BLaER1 (cell line): ENCODE data around the gene SLC35G4.
"Not testable (repeated sequence)": the region's sequence is repeated elsewhere in the genome, so short reads cannot be mapped to it uniquely, and the experiment has no call there.

Source experiments
- H3K27ac ChIP-seq: shearing (Covaris generic); formaldehyde crosslinking; 2 replicates; pipeline ENCODE4 v1.8.1; 2022
- H3K27me3 ChIP-seq: shearing (Covaris generic); formaldehyde crosslinking; 2 replicates; pipeline ENCODE4 v1.8.1; 2022
- H3K36me3 ChIP-seq: shearing (Covaris generic); formaldehyde crosslinking; 2 replicates; pipeline ENCODE4 v1.8.1; 2022
- H3K4me1 ChIP-seq: shearing (Covaris generic); formaldehyde crosslinking; 2 replicates; pipeline ENCODE4 v1.8.1; 2022
- H3K4me2 ChIP-seq: shearing (Covaris generic); formaldehyde crosslinking; 2 replicates; pipeline ENCODE4 v1.8.1; 2022
- H3K4me3 ChIP-seq: shearing (Covaris generic); formaldehyde crosslinking; 2 replicates; pipeline ENCODE4 v1.8.1; 2022
- H3K9ac ChIP-seq: shearing (Covaris generic); formaldehyde crosslinking; 2 replicates; pipeline ENCODE4 v1.8.1; 2022
- H3K9me3 ChIP-seq: shearing (Covaris generic); formaldehyde crosslinking; 2 replicates; pipeline ENCODE4 v1.8.1; 2022
- H4K20me1 ChIP-seq: shearing (Covaris generic); formaldehyde crosslinking; 2 replicates; pipeline ENCODE4 v1.8.1; 2022
- Cebpa-rat ChIP-seq: shearing (Covaris generic); IDR thresholded peaks from 2 replicates; pipeline ENCODE4 v1.8.1; 2022

Gene SLC35G4

DNA sequence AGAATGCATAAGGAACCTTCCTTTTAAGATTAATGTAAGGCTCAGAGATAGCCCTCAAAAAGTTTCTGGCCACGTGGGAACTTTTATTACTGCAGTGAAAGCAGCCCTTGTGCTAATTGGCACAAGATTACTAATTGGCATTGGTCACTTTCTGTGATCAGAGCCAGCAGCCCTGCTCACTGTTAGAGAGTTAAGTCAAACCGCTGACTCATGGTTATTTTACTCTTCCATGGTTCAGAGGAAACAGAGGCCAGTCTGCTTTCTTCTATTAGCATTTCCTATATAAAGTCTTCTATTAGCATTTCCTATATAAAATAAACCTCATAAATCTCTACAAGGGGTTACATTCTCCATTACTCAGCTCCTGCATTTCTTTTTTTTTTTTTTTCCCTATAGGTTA lies 1.5 kb upstream of the SLC35G4 start:
- no peak overlapping the region for H3K27ac ChIP-seq
- H3K36me3 ChIP-seq: no peaks in the 10 kb centered on the region
- no peaks in the 10 kb centered on the region for H3K27me3 ChIP-seq
- H3K9ac ChIP-seq: no peak overlapping the region
- H3K4me1 ChIP-seq: no peaks in the 10 kb centered on the region
- no peak overlapping the region for H3K4me3 ChIP-seq
- H4K20me1 ChIP-seq: no peaks in the 10 kb centered on the region
- H3K9me3 ChIP-seq: peaks cover under 1% of the 10 kb centered on the region
- H3K4me2 ChIP-seq: no peak overlapping the region
- TF ChIP-seq Cebpa-rat: no peak

GRCh38 chr18:11608618-11609017 lies 778 bp upstream of the SLC35G4 start:
- H4K20me1 ChIP-seq, H3K27ac ChIP-seq: not testable (repeated sequence)

GRCh38 chr18:11613073-11613472 lies 3.7 kb downstream of the SLC35G4 start:
- not testable (repeated sequence) for H3K27me3 ChIP-seq, H3K4me3 ChIP-seq, H3K36me3 ChIP-seq, H3K9ac ChIP-seq, H3K4me1 ChIP-seq, H3K27ac ChIP-seq, H3K4me2 ChIP-seq, H4K20me1 ChIP-seq
- H3K9me3 ChIP-seq: peaks cover 15% of the 10 kb centered on the region

More at GRCh38 chr18:11608618-11609017, 778 bp upstream of the SLC35G4 start:
- not testable (repeated sequence) for H3K4me3 ChIP-seq, H3K4me1 ChIP-seq, H3K27me3 ChIP-seq, H3K9ac ChIP-seq, H3K36me3 ChIP-seq, H3K4me2 ChIP-seq, H3K9me3 ChIP-seq

DNA sequence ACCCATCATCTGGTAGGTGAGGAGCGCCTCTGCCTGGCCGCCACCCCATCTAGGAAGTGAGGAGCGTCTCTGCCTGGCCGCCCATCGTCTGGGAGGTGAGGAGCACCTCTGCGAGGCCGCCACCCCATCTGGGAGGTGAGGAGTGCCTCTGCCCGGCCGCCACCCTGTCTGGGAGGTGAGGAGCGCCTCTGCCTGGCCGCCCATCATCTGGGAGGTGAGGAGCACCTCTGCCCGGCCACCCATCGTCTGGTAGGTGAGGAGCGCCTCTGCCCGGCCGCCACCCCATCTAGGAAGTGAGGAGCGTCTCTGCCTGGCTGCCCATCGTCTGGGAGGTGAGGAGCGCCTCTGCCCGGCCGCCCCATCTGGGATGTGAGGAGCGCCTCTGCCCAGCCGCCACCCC lies 4.2 kb downstream of the SLC35G4 start:
- H3K27ac ChIP-seq, H3K9ac ChIP-seq, H3K4me3 ChIP-seq, H4K20me1 ChIP-seq, H3K36me3 ChIP-seq, H3K4me2 ChIP-seq, H3K27me3 ChIP-seq, H3K4me1 ChIP-seq: not testable (repeated sequence)
- peaks cover 15% of the 10 kb centered on the region for H3K9me3 ChIP-seq

- H3K9me3 ChIP-seq: peaks cover 15% of the 10 kb centered on the region
- not testable (repeated sequence) for H3K27me3 ChIP-seq, H3K27ac ChIP-seq, H3K4me1 ChIP-seq, H3K4me3 ChIP-seq, H3K4me2 ChIP-seq, H4K20me1 ChIP-seq, H3K36me3 ChIP-seq, H3K9ac ChIP-seq
Observed at GRCh38 chr18:11614042-11614441, 4.6 kb downstream of the SLC35G4 start.

DNA sequence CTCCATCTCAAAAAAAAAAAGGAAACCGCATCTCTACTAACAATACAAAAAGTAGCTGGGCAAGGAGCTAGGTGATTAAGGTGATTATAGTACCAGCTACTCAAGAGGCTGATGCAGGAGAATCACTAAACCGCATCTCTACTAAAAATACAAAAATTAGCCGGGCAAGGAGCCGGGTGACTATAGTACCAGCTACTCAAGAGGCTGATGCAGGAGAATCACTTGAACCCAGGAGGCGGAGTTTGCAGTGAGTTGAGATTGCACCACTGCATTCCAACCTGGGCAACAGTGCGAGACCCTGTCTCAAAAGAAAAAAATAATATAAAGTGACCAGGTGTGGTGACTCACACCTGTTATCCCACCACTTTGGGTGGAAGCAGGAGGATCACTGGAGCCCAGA lies 5.6 kb downstream of the SLC35G4 start:
- not testable (repeated sequence) for H3K27ac ChIP-seq, H3K9ac ChIP-seq, H3K27me3 ChIP-seq, H3K4me1 ChIP-seq, H4K20me1 ChIP-seq, H3K4me2 ChIP-seq, H3K36me3 ChIP-seq, H3K4me3 ChIP-seq
- peaks cover 15% of the 10 kb centered on the region for H3K9me3 ChIP-seq

GRCh38 chr18:11647310-11647709 lies 37.9 kb downstream of the SLC35G4 start:
- H3K36me3 ChIP-seq, H3K27ac ChIP-seq: not testable (repeated sequence)
- H3K9me3 ChIP-seq: peaks cover 19% of the 10 kb centered on the region

GRCh38 chr18:11647804-11648203 lies 38.4 kb downstream of the SLC35G4 start:
- not testable (repeated sequence) for H3K4me1 ChIP-seq, H3K4me2 ChIP-seq, H3K27me3 ChIP-seq, H3K4me3 ChIP-seq, H3K9ac ChIP-seq, H4K20me1 ChIP-seq, H3K36me3 ChIP-seq, H3K27ac ChIP-seq
- peaks cover 19% of the 10 kb centered on the region for H3K9me3 ChIP-seq

More at GRCh38 chr18:11647310-11647709, 37.9 kb downstream of the SLC35G4 start:
- H3K9ac ChIP-seq, H3K27me3 ChIP-seq, H4K20me1 ChIP-seq, H3K4me2 ChIP-seq, H3K4me3 ChIP-seq, H3K4me1 ChIP-seq: not testable (repeated sequence)

DNA sequence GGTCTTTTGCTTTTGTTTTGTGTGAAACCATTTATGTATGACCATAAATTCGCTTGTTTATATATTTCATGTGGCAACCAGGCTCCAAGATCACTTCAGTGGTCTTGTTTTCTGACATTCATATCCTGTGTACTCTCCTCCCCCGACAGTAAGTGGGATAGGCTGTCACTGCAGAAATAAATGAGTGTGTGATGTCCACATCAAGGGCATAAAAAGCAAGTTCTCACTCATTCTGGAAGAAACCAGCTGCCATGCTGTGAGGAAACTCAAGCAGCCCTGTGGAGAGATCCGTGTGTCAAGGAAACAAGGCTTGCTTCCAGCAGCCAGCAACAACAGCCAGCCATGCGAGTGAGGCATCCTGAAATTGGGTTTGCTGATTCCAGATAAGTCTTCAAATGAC lies 40.4 kb downstream of the SLC35G4 start:
- Histone ChIP-seq H3K27ac (no peak overlapping the region), H3K9me3 (peaks cover 19% of the 10 kb centered on the region), H3K27me3 (no peaks in the 10 kb centered on the region), H3K4me2 (no peak overlapping the region), H3K4me1 (no peaks in the 10 kb centered on the region), H3K4me3 (no peak overlapping the region), H3K36me3 (no peaks in the 10 kb centered on the region), H3K9ac (no peak overlapping the region), H4K20me1 (no peaks in the 10 kb centered on the region)
- TF ChIP-seq Cebpa-rat: no peak

- H3K4me3 ChIP-seq: no peak overlapping the region
- H3K27me3 ChIP-seq: no peaks in the 10 kb centered on the region
- peaks cover 19% of the 10 kb centered on the region for H3K9me3 ChIP-seq
- H4K20me1 ChIP-seq: no peaks in the 10 kb centered on the region
- no peaks in the 10 kb centered on the region for H3K4me1 ChIP-seq
- no peaks in the 10 kb centered on the region for H3K36me3 ChIP-seq
- TF ChIP-seq Cebpa-rat: no peak
- H3K4me2 ChIP-seq: no peak overlapping the region
- H3K27ac ChIP-seq: no peak overlapping the region
- no peak overlapping the region for H3K9ac ChIP-seq
Observed at GRCh38 chr18:11651899-11652298, 42.5 kb downstream of the SLC35G4 start.

- Histone ChIP-seq H4K20me1 (no peaks in the 10 kb centered on the region), H3K9ac (no peak overlapping the region), H3K4me1 (no peaks in the 10 kb centered on the region), H3K36me3 (no peaks in the 10 kb centered on the region), H3K27ac (no peak overlapping the region), H3K9me3 (peaks cover 6% of the 10 kb centered on the region), H3K4me2 (no peak overlapping the region), H3K27me3 (no peaks in the 10 kb centered on the region), H3K4me3 (no peak overlapping the region)
- TF ChIP-seq Cebpa-rat: no peak
Observed at GRCh38 chr18:11653521-11653920, 44.1 kb downstream of the SLC35G4 start.
